Measurements from ENCODE around the gene TUBG1.

TUBG1 gene

DNA sequence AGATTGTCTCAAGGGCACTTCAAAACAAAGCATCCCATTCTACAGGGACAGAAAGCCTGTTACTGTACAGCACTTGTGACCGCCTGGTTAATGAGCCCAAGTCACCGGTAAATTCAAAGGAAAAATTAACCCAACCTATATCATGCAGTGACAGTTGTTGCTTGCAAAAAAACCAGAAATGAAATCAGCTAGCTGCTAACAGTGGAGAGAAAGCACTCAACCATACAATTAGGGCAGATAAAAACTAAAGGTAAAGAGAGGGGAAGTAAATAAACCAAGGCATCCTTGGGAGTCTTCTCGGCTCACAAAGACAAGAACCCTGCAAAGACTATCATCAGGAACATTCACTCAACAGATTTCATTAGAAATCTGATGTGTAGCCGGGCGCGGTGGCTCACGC, 6.2 kb upstream of the TUBG1 start:
- TF ChIP-seq USF1 (IDR thresholded peaks at IDR 0.05) (no peak), EGR1 (IDR thresholded peaks at IDR 0.05) (no peak), TCF12 (IDR thresholded peaks at IDR 0.05; ENCODE audit: low read depth) (no peak), EP300 (IDR thresholded peaks at IDR 0.05; ENCODE audit: borderline replicate concordance) (no peak), NFIC (IDR thresholded peaks at IDR 0.05) (no peak), TAF1 (IDR thresholded peaks at IDR 0.05; ENCODE audit: low read depth) (no peak)
- TF ChIP-seq, protein P1, sequence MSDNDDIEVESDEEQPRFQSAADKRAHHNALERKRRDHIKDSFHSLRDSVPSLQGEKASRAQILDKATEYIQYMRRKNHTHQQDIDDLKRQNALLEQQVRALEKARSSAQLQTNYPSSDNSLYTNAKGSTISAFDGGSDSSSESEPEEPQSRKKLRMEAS (IDR thresholded peaks at IDR 0.05) = no peak

GRCh38 chr17:42607769-42608168, 1.7 kb upstream of the TUBG1 start:
- TF ChIP-seq TCF12 (IDR thresholded peaks at IDR 0.05; ENCODE audit: low read depth) = no peak
- TF ChIP-seq YY1 (IDR thresholded peaks at IDR 0.05; ENCODE audit: low read depth) = no peak
- TF ChIP-seq NFIC (IDR thresholded peaks at IDR 0.05) = no peak
- no peak for TF ChIP-seq REST (IDR thresholded peaks at IDR 0.05; ENCODE audit: low read depth)
- no peak for TF ChIP-seq EGR1 (IDR thresholded peaks at IDR 0.05)
- TF ChIP-seq CEBPB (IDR thresholded peaks at IDR 0.05) = no peak

DNA sequence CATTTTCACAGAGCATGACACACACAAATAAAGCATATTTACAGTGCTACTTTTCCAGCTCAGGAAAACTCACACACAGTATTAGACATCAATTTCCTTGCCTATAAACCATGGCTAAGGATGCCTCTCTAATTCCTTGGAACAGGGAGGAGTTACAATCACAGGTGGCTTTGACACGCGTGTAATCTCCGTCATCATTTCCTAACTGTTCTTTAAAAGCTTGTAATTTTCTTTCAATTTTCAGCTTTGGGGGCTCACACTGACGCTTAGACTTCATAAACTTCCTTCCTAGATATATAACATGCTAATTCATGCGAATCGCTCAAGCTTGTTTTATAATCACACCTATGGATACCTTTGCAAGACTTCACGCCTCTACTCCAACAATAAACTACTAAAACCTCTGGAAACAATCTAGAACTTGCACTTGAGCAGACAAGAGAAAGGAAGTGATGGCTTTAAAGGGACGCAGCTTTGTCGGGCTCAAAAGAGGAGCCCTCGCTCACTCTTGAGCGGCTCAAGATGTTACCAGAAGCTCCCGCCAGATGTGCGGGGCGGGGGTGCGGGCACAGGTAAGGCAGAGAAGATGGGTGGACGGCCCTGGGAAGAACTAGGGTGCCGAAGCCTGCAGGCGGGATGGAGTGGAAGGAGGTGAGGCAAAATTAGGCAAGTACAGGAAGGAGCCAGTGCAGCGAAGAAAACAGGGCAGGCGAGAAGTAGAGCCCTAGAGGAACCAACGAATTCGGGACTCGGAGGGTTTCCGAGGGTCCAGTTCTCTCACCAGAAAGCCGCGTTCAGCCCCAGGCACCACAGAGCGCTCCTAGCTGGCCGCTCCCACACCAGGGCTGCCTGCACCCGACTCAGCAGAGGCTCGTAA, 940 bp upstream of the TUBG1 start:
- TF ChIP-seq EP300 (IDR thresholded peaks at IDR 0.05; ENCODE audit: borderline replicate concordance) (no peak), CREB1 (IDR thresholded peaks at IDR 0.05; ENCODE audit: low read depth) (no peak)

- TF ChIP-seq, protein P1 (IDR thresholded peaks at IDR 0.05) = no peak
- TF ChIP-seq EGR1 (IDR thresholded peaks at IDR 0.05) (no peak), CREB1 (IDR thresholded peaks at IDR 0.05; ENCODE audit: low read depth) (no peak), NFIC (IDR thresholded peaks at IDR 0.05) (no peak), TAF1 (IDR thresholded peaks at IDR 0.05; ENCODE audit: low read depth) (no peak), TCF12 (IDR thresholded peaks at IDR 0.05; ENCODE audit: low read depth) (no peak), REST (IDR thresholded peaks at IDR 0.05; ENCODE audit: low read depth) (no peak), TEAD4 (IDR thresholded peaks at IDR 0.05) (no peak), EP300 (IDR thresholded peaks at IDR 0.05; ENCODE audit: borderline replicate concordance) (no peak), RAD21 (IDR thresholded peaks at IDR 0.05; ENCODE audit: low read depth) (no peak), USF1 (IDR thresholded peaks at IDR 0.05) (no peak), FOXM1 (IDR thresholded peaks at IDR 0.05; ENCODE audit: borderline replicate concordance, low read depth) (no peak), CEBPB (IDR thresholded peaks at IDR 0.05) (no peak), YY1 (IDR thresholded peaks at IDR 0.05; ENCODE audit: low read depth) (no peak), ZBTB7A (IDR thresholded peaks at IDR 0.05; ENCODE audit: low read depth) (no peak)
These were observed 2.5 kb downstream of the TUBG1 start for GRCh38 chr17:42612013-42612412.

DNA sequence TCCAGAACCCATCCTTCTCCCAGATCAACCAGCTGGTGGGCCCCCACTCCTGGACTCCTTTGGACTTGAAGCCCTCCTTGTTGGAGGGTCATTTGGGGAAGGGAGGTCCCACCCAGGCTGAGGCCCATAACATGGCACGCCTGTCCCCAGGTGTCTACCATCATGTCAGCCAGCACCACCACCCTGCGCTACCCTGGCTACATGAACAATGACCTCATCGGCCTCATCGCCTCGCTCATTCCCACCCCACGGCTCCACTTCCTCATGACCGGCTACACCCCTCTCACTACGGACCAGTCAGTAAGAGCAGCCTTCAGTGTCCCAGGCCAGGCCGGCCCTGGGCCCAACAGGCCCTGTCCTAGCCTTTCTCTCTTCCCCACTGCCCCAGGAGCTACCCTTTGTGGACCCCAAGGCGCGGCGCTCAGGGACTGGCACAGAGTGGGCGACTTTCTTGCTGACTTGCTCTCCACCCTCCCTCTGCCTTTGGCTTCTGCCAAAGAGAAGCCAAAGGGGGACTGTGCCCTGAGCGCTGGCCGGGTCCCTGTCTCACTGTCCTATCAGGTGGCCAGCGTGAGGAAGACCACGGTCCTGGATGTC, 4.3 kb downstream of the TUBG1 start:
- no peak for TF ChIP-seq RAD21 (IDR thresholded peaks at IDR 0.05; ENCODE audit: low read depth)
- no peak for TF ChIP-seq TAF1 (IDR thresholded peaks at IDR 0.05; ENCODE audit: low read depth)

GRCh38 chr17:42617956-42618431, 8.5 kb downstream of the TUBG1 start:
- TF ChIP-seq RAD21 (IDR thresholded peaks at IDR 0.05; ENCODE audit: low read depth) (no peak), NFIC (IDR thresholded peaks at IDR 0.05) (no peak), TAF1 (IDR thresholded peaks at IDR 0.05; ENCODE audit: low read depth) (no peak), ZBTB7A (IDR thresholded peaks at IDR 0.05; ENCODE audit: low read depth) (no peak), CEBPB (IDR thresholded peaks at IDR 0.05) (no peak), EGR1 (IDR thresholded peaks at IDR 0.05) (no peak), CREB1 (IDR thresholded peaks at IDR 0.05; ENCODE audit: low read depth) (no peak), USF1 (IDR thresholded peaks at IDR 0.05) (no peak), REST (IDR thresholded peaks at IDR 0.05; ENCODE audit: low read depth) (no peak)

Measured in Ishikawa (cell line).